CD14-positive monocyte (primary cell): Measurements from ENCODE around the gene RAPGEFL1. TPM values are rescaled to one million over a fixed set of nuclear protein-coding genes. Genes with fewer than 3 reads are reported as not detected.

Source experiments
- DNase-seq, 3 donors: peaks; one replicate each; pipeline ENCODE4 v3.0.0-alpha.2; 2011 to 2022
- H2AFZ ChIP-seq: 2 replicates; pipeline ENCODE4 v1.6.0; 2012; ENCODE audit warnings: mild to moderate bottlenecking, low read depth, low read length, inconsistent platforms; ENCODE audit not compliant: insufficient read depth, poor library complexity, severe bottlenecking
- H3K27ac ChIP-seq, 2 donors: 1 replicate in 1 of 2; 2 replicates in 1 of 2; pipeline ENCODE4 v1.5.1; 2012 to 2013; ENCODE audit warnings: low read length in 2 of 2, control low read depth in 1 of 2, inconsistent platforms in 1 of 2, low read depth in 1 of 2, mild to moderate bottlenecking in 1 of 2
- H3K27me3 ChIP-seq, 2 donors: one replicate each; pipeline versions ENCODE4 v1.6.0 to v1.6.1; 2011 to 2013; ENCODE audit warnings: low read length in 2 of 2; ENCODE audit not compliant: control insufficient read depth in 2 of 2, insufficient read depth in 2 of 2
- H3K36me3 ChIP-seq, 2 donors: replicated peaks in 1 of 2; 1 replicate in 1 of 2; 2 replicates in 1 of 2; pipeline versions ENCODE4 v1.5.1 to v1.6.1; 2012 to 2013; ENCODE audit warnings: low read length in 2 of 2, control low read depth in 1 of 2, inconsistent platforms in 1 of 2, mild to moderate bottlenecking in 1 of 2; ENCODE audit not compliant: insufficient read depth in 2 of 2, control insufficient read depth in 1 of 2
- H3K4me1 ChIP-seq, 2 donors: 1 replicate in 1 of 2; 2 replicates in 1 of 2; pipeline versions ENCODE4 v1.5.1 to v1.6.1; 2012 to 2013; ENCODE audit warnings: low read length in 2 of 2, control low read depth in 1 of 2, inconsistent platforms in 1 of 2, mild to moderate bottlenecking in 1 of 2, moderate library complexity in 1 of 2; ENCODE audit not compliant: insufficient read depth in 2 of 2, control insufficient read depth in 1 of 2
- H3K4me2 ChIP-seq: replicated peaks from 2 replicates; pipeline ENCODE3; 2012; ENCODE audit warnings: low read length, moderate library complexity, mild to moderate bottlenecking; ENCODE audit not compliant: poor library complexity, severe bottlenecking; ENCODE audit errors: extremely low read depth
- H3K4me3 ChIP-seq, 3 experiments: fragments of 200-600 bp in 1 of 3; sonication (generic) in 1 of 3; replicated peaks in 1 of 3; 1 replicate in 2 of 3; 2 replicates in 1 of 3; pipeline ENCODE4 v1.5.1; 2011 to 2013; ENCODE audit warnings: low read length in 3 of 3, mild to moderate bottlenecking in 3 of 3, control low read depth in 2 of 3, low read depth in 2 of 3, inconsistent platforms in 1 of 3, moderate library complexity in 1 of 3
- H3K79me2 ChIP-seq: 2 replicates; pipeline ENCODE4 v1.6.0; 2012; ENCODE audit warnings: mild to moderate bottlenecking, control low read depth, inconsistent platforms, low read length, moderate library complexity; ENCODE audit not compliant: insufficient read depth
- H3K9ac ChIP-seq: 2 replicates; pipeline ENCODE4 v1.6.0; 2017; ENCODE audit warnings: low read length, mild to moderate bottlenecking; ENCODE audit not compliant: insufficient read depth, poor library complexity, severe bottlenecking
- H3K9me3 ChIP-seq, 2 donors: replicated peaks in 1 of 2; 1 replicate in 1 of 2; 2 replicates in 1 of 2; pipeline versions ENCODE4 v1.5.1 to v1.6.1; 2012 to 2013; ENCODE audit warnings: low read length in 2 of 2, control low read depth in 1 of 2; ENCODE audit not compliant: control insufficient read depth in 1 of 2, insufficient read depth in 1 of 2
- H4K20me1 ChIP-seq: 2 replicates; pipeline ENCODE4 v1.6.0; 2012; ENCODE audit warnings: mild to moderate bottlenecking, low read length, control low read depth, moderate library complexity; ENCODE audit not compliant: insufficient read depth
- H3K27ac Mint-ChIP-seq, 7 donors: one replicate each; pipeline ENCODE4 v1.8.0; 2020; ENCODE audit warnings: mild to moderate bottlenecking in 7 of 7, mixed read lengths in 7 of 7, moderate library complexity in 6 of 7, inconsistent platforms in 2 of 7
- H3K27me3 Mint-ChIP-seq, 3 donors: one replicate each; pipeline ENCODE4 v1.8.0; 2021 to 2022; ENCODE audit warnings: low read depth in 3 of 3, mild to moderate bottlenecking in 3 of 3, mixed read lengths in 3 of 3, moderate library complexity in 3 of 3, inconsistent platforms in 1 of 3
- H3K36me3 Mint-ChIP-seq, 2 donors: one replicate each; pipeline ENCODE4 v1.8.0; 2020; ENCODE audit warnings: mixed read lengths in 2 of 2, inconsistent platforms in 1 of 2, mild to moderate bottlenecking in 1 of 2
- H3K4me1 Mint-ChIP-seq: one replicate; pipeline ENCODE4 v1.8.0; 2020; ENCODE audit warnings: mild to moderate bottlenecking, mixed read lengths
- H3K4me3 Mint-ChIP-seq, 2 donors: one replicate each; pipeline ENCODE4 v1.8.0; 2020; ENCODE audit warnings: mild to moderate bottlenecking in 2 of 2, mixed read lengths in 2 of 2, moderate library complexity in 1 of 2
- H3K9me3 Mint-ChIP-seq, 7 donors: one replicate each; pipeline ENCODE4 v1.8.0; 2020 to 2022; ENCODE audit warnings: mixed read lengths in 7 of 7, mild to moderate bottlenecking in 6 of 7, moderate library complexity in 6 of 7, inconsistent platforms in 2 of 7
- WGBS: methylation state at CpG from one replicate; pipeline ENCODE4 v1.1.5; 2013; ENCODE audit warnings: missing lambda C conversion rate; ENCODE audit not compliant: insufficient coverage; 5-methylcytosine and 5-hydroxymethylcytosine counted together
- intact Hi-C, 2 donors: fragments of 100-400 bp; cut with micrococcal nuclease; formaldehyde crosslinking; loops; one replicate each; pipeline versions ENCODE4 v1.15.0 to v1.15.1; 2023
- polyA plus RNA-seq, 3 donors: library from polyadenylated mRNA; depleted of rRNA in 1 of 3; unstranded in 2 of 3; stranded (reverse) in 1 of 3; fragments of 300-500 nt in 2 of 3; fragments of >200 nt in 1 of 3; fragmentation: Illumina TruSeq in 2 of 3; gene quantifications; 1 replicate in 2 of 3; 2 replicates in 1 of 3; pipeline ENCODE4 v1.2.3, GENCODE V29; 2012 to 2021
- TF ChIP-seq, protein P1 (sequence below): fragments of 200-600 bp; IDR thresholded peaks from one replicate; pipeline ENCODE4 v1.8.0; 2022; ENCODE audit warnings: antibody characterized with exemption, mild to moderate bottlenecking

Gene RAPGEFL1
- polyA plus RNA-seq, 3 donors, result 0.09 to 6.1 (median 0.10) TPM

DNA sequence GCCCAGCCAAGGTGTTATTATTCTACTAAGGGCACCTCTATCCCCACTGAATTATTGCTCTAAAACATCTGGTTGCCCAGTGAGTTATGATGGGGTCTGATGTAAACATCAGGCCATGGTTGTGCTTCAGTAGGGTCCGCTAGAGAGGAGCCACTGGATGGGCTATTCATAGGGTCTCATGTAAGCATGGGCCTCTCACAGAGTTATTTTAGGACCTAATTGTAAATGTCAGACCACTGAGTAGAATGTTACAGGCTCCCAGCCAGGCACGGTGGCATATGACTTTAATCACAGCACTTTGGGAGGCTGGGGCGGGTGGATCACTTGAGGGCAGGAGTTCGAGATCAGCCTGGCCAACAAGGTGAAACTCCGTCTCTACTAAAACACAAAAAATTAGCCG lies 5.3 kb downstream of the RAPGEFL1 start:
- Histone ChIP-seq H4K20me1 (no peaks in the 10 kb centered on the region), H3K4me3 (no peak overlapping the region), H3K4me1 (peaks cover 15 to 17% of the 10 kb centered on the region in 2 donors), H3K4me2 (no peak overlapping the region), H3K9me3 (no peaks in the 10 kb centered on the region), H2AFZ (no peak overlapping the region), H3K36me3 (no peaks in the 10 kb centered on the region), H3K9ac (no peak overlapping the region), H3K27me3 (peaks cover 5 to 10% of the 10 kb centered on the region in 2 donors), H3K79me2 (no peaks in the 10 kb centered on the region), H3K27ac (no peak overlapping the region)
- peaks cover 3 to 15% (median 11%) of the 10 kb centered on the region in 3 donors for H3K27me3 Mint-ChIP-seq
- H3K4me3 Mint-ChIP-seq, result no peak overlapping the region
- H3K9me3 Mint-ChIP-seq, result peaks cover 0 to 3% (median 0%) of the 10 kb centered on the region in 7 donors
- H3K27ac Mint-ChIP-seq, result no peak overlapping the region
- H3K36me3 Mint-ChIP-seq, result peaks cover 0 to 6% of the 10 kb centered on the region in 2 donors
- TF ChIP-seq, protein P1, sequence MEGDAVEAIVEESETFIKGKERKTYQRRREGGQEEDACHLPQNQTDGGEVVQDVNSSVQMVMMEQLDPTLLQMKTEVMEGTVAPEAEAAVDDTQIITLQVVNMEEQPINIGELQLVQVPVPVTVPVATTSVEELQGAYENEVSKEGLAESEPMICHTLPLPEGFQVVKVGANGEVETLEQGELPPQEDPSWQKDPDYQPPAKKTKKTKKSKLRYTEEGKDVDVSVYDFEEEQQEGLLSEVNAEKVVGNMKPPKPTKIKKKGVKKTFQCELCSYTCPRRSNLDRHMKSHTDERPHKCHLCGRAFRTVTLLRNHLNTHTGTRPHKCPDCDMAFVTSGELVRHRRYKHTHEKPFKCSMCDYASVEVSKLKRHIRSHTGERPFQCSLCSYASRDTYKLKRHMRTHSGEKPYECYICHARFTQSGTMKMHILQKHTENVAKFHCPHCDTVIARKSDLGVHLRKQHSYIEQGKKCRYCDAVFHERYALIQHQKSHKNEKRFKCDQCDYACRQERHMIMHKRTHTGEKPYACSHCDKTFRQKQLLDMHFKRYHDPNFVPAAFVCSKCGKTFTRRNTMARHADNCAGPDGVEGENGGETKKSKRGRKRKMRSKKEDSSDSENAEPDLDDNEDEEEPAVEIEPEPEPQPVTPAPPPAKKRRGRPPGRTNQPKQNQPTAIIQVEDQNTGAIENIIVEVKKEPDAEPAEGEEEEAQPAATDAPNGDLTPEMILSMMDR, result no peak
- H3K4me1 Mint-ChIP-seq, result peaks cover 12% of the 10 kb centered on the region
- no peak for DNase-seq
- 93% methylated on average over 3 of the region's 6 CpGs for WGBS
- intact Hi-C loops, result no loop called here

DNA sequence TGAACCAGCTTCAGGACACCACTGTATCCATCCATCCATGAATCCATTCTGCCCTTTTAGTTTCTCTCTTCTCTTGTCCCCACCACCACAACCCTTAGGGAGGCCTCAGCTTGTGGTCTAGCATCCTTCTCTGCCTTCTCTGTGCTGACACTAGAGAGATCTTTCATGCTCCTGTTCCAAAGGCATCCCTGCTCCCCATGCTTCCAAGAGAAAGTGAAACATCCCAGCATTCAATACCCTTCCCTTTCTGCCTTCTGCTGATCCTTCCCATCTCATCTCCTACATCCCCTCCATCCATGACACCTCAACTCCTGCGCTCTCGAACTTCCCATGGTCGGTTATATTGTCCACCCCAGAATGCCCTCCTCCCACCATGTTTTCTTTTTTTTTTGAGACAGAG lies 10.0 kb downstream of the RAPGEFL1 start:
- Histone ChIP-seq H3K4me3 (no peak overlapping the region), H3K27ac (no peak overlapping the region), H3K79me2 (no peaks in the 10 kb centered on the region), H3K4me1 (peaks cover 20 to 29% of the 10 kb centered on the region in 2 donors), H3K9me3 (no peaks in the 10 kb centered on the region), H3K27me3 (peaks cover 6 to 9% of the 10 kb centered on the region in 2 donors), H3K4me2 (no peak overlapping the region), H3K9ac (no peak overlapping the region), H4K20me1 (no peaks in the 10 kb centered on the region), H2AFZ (no peak overlapping the region), H3K36me3 (no peaks in the 10 kb centered on the region)
- H3K27me3 Mint-ChIP-seq, result peaks cover 10 to 15% (median 15%) of the 10 kb centered on the region in 3 donors
- DNase-seq, result no peak
- peak overlapping the region in 1 of 7 donors; percentile 3 for H3K27ac Mint-ChIP-seq
- TF ChIP-seq, protein P1, result no peak
- WGBS, result 88% methylated on average over 3 of the region's 3 CpGs
- H3K4me3 Mint-ChIP-seq, result no peak overlapping the region
- H3K9me3 Mint-ChIP-seq, result no peaks in the 10 kb centered on the region
- peaks cover 4 to 9% of the 10 kb centered on the region in 2 donors for H3K36me3 Mint-ChIP-seq
- peaks cover 22% of the 10 kb centered on the region for H3K4me1 Mint-ChIP-seq
- intact Hi-C loops, result no loop called here
